ENCODE results near the gene DSCAM. TPM values are rescaled to one million over a fixed set of nuclear protein-coding genes. Genes with fewer than 3 reads are reported as not detected.

The DSCAM gene
- total RNA-seq, 1 donor: not detected

- DNase-seq (ENCODE audit: low read depth): no peak
- no peak overlapping the region for H3K4me3 ChIP-seq (ENCODE audit: low read depth, low read length)
- TF ChIP-seq CTCF (IDR thresholded peaks at IDR 0.05; ENCODE audit: insufficient read depth, low read depth, low read length): no peak
Observed at GRCh38 chr21:40783404-40783803, 63.6 kb downstream of the DSCAM start.

- no peak for TF ChIP-seq CTCF (IDR thresholded peaks at IDR 0.05; ENCODE audit: insufficient read depth, low read depth, low read length)
- H3K4me3 ChIP-seq (ENCODE audit: low read depth, low read length): no peak overlapping the region
- DNase-seq (ENCODE audit: low read depth): no peak
Observed at GRCh38 chr21:40770435-40771055, 76.4 kb downstream of the DSCAM start.

DNA sequence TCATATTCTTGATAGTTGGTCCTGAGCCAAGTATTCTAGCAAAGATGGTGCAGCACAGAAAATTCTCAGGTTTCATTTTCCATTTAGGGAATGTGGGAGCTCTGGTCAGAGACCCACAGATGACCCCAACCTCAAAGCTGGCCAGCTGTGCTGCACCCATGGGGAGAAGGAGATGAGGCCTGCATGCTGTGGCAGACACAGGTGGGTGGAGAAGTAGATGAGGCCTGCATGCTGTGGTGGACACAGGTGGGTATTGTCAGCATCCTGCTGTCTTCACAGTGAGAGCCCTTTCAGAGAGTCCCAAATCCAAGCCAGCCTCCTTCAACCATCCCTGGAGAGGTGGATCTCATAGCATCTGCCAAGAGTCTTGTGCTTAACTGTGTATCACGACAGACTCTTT, 77.7 kb downstream of the DSCAM start:
- no peak for DNase-seq (ENCODE audit: low read depth)
- no peak overlapping the region for H3K4me3 ChIP-seq (ENCODE audit: low read depth, low read length)
- no peak for TF ChIP-seq CTCF (IDR thresholded peaks at IDR 0.05; ENCODE audit: insufficient read depth, low read depth, low read length)

DNA sequence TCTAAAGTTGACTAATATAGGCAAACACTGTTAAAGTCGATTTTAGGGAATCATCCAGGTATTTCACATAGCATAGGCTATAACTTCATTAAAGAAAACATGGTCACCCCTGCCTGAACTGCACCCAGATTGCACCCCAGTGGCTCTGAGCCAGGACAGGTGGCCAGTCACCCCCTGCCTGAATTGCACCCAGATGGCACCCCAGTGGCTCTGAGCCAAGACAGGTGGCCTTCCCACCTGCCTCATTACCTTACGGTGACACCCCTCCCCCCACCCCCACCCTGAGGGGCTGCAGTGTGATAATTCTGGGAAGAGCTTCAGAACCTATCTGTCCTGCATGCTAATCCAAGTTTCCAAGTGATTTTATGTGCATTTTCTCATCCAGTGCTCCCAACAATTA, 78.9 kb downstream of the DSCAM start:
- H3K4me3 ChIP-seq (ENCODE audit: low read depth, low read length): no peak overlapping the region
- TF ChIP-seq CTCF (IDR thresholded peaks at IDR 0.05; ENCODE audit: insufficient read depth, low read depth, low read length): no peak
- no peak for DNase-seq (ENCODE audit: low read depth)

DNA sequence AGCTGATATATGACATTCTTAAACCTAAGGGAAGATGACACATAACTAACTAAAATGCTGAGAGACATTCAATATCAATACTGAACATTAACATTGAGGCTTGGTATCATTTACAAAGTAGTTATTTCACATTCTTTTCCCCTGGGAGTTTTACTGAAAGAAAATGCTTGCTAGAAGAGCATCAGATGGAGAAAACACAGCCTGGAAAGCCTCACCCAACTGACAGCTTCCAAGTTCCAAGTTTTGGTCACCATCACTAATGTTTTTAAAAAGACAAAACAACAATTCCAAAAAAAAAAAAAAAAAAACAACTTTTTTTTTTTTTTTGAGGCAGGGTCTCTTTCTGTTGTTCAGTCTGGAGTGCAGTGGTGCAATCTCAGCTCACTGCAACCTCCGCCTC, 80.6 kb downstream of the DSCAM start:
- no peak for DNase-seq (ENCODE audit: low read depth)
- TF ChIP-seq CTCF (IDR thresholded peaks at IDR 0.05; ENCODE audit: insufficient read depth, low read depth, low read length): no peak

GRCh38 chr21:40765811-40766210, 81.1 kb downstream of the DSCAM start:
- no peak overlapping the region for H3K4me3 ChIP-seq (ENCODE audit: low read depth, low read length)
- TF ChIP-seq CTCF (IDR thresholded peaks at IDR 0.05; ENCODE audit: insufficient read depth, low read depth, low read length): no peak
- DNase-seq (ENCODE audit: low read depth): no peak

More for the DNA sequence above, 80.6 kb downstream of the DSCAM start:
- H3K4me3 ChIP-seq (ENCODE audit: low read depth, low read length): no peak overlapping the region

DNA sequence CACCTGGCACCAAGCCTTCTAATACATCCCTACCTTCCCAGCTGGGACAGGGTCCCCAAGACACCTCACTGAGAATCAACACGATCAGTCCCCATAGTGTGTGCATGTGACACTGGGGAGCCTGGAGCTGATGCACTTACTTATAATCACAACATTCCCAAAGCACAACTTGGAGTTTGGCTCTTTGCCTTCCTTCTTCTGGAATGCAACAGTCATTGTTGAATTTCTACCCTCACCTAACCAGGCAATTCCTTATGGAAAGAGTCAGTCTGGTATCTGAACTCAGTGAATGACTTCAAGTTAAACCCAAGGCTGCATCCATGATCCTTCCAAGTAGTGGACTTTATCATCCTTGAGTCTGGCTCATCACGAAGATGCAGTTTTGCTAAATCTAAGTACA, 86.1 kb downstream of the DSCAM start:
- no peak for TF ChIP-seq CTCF (IDR thresholded peaks at IDR 0.05; ENCODE audit: insufficient read depth, low read depth, low read length)
- H3K4me3 ChIP-seq (ENCODE audit: low read depth, low read length): no peak overlapping the region
- DNase-seq (ENCODE audit: low read depth): no peak
